CD4-positive, alpha-beta memory T cell (primary cell): ENCODE results near the gene CTDSP2. TPM values are rescaled to one million over a fixed set of nuclear protein-coding genes. Genes with fewer than 3 reads are reported as not detected.
A peak's percentile ranks its signal among the peaks of the same experiment; 100 is the strongest.

Experiments
- CTCF ChIA-PET: fragments of 350-600 bp; sonication (Branson Sonifier 250); formaldehyde crosslinking; loops from one replicate; lab custom pipeline; 2021; ENCODE audit warnings: inconsistent platforms; ENCODE audit not compliant: partially characterized antibody; lab: Charles Lee
- POLR2A ChIA-PET: fragments of 350-600 bp; sonication (Branson Sonifier 250); formaldehyde crosslinking; loops from one replicate; lab custom pipeline; 2021; ENCODE audit not compliant: partially characterized antibody; lab: Charles Lee
- DNase-seq, 5 donors: peaks; one replicate each; pipeline versions ENCODE4 v3.0.0 to v3.0.0-alpha.2; 2020 to 2022; ENCODE audit warnings: mixed read lengths in 1 of 5
- H3K27ac ChIP-seq: one replicate; pipeline ENCODE4 v1.7.0; 2013; ENCODE audit warnings: low read depth, low read length
- H3K27me3 ChIP-seq: 2 replicates; pipeline ENCODE4 v1.7.0; 2013; ENCODE audit warnings: mild to moderate bottlenecking, low read length, moderate library complexity; ENCODE audit not compliant: insufficient read depth
- H3K36me3 ChIP-seq: 2 replicates; pipeline ENCODE4 v1.7.0; 2013; ENCODE audit warnings: mild to moderate bottlenecking, low read length, moderate library complexity; ENCODE audit not compliant: insufficient read depth
- H3K4me1 ChIP-seq: 2 replicates; pipeline ENCODE4 v1.7.0; 2013; ENCODE audit warnings: mild to moderate bottlenecking, low read length, moderate library complexity; ENCODE audit not compliant: insufficient read depth
- H3K4me3 ChIP-seq, 2 donors: one replicate each; pipeline ENCODE4 v1.7.0; 2013; ENCODE audit warnings: low read length in 2 of 2, mild to moderate bottlenecking in 1 of 2
- H3K9me3 ChIP-seq, 2 donors: one replicate each; pipeline ENCODE4 v1.7.0; 2013; ENCODE audit warnings: low read length in 2 of 2, control low read depth in 1 of 2; ENCODE audit not compliant: control insufficient read depth in 1 of 2
- H3K27ac Mint-ChIP-seq, 7 donors: one replicate each; pipeline ENCODE4 v1.8.0; 2020 to 2021; ENCODE audit warnings: mixed read lengths in 7 of 7, mild to moderate bottlenecking in 6 of 7, inconsistent platforms in 3 of 7, moderate library complexity in 3 of 7
- H3K27me3 Mint-ChIP-seq, 2 donors: one replicate each; pipeline ENCODE4 v1.8.0; 2020 to 2021; ENCODE audit warnings: mixed read lengths in 2 of 2
- H3K36me3 Mint-ChIP-seq, 2 donors: one replicate each; pipeline ENCODE4 v1.8.0; 2020 to 2021; ENCODE audit warnings: mixed read lengths in 2 of 2, inconsistent platforms in 1 of 2, mild to moderate bottlenecking in 1 of 2
- H3K4me1 Mint-ChIP-seq, 4 donors: one replicate each; pipeline ENCODE4 v1.8.0; 2020 to 2021; ENCODE audit warnings: mixed read lengths in 4 of 4, mild to moderate bottlenecking in 1 of 4
- H3K4me3 Mint-ChIP-seq, 8 donors: one replicate each; pipeline ENCODE4 v1.8.0; 2020 to 2021; ENCODE audit warnings: mixed read lengths in 8 of 8, mild to moderate bottlenecking in 7 of 8, moderate library complexity in 6 of 8, inconsistent platforms in 3 of 8
- H3K9me3 Mint-ChIP-seq, 8 donors: one replicate each; pipeline ENCODE4 v1.8.0; 2020 to 2021; ENCODE audit warnings: mixed read lengths in 8 of 8, mild to moderate bottlenecking in 5 of 8, inconsistent platforms in 3 of 8, moderate library complexity in 1 of 8
- intact Hi-C: fragments of 100-400 bp; cut with micrococcal nuclease; formaldehyde crosslinking; loops from one replicate; pipeline ENCODE4 v1.15.1; 2023
- polyA plus RNA-seq, 2 donors: library from polyadenylated mRNA; unstranded; fragments of 300-500 nt; fragmentation: Illumina TruSeq; gene quantifications; one replicate each; pipeline ENCODE4 v1.2.3, GENCODE V29; 2021
- total RNA-seq, 2 experiments: library from RNA; stranded (reverse); gene quantifications; one replicate each; pipeline ENCODE4 v1.2.3, GENCODE V29; 2021

The CTDSP2 gene
- total and polyA plus RNA-seq, 4 experiments from 2014 or later, result 57.7 to 285 (median 174) TPM

GRCh38 chr12:57837864-57838562 is 8.5 kb downstream of the CTDSP2 start:
- Histone ChIP-seq H3K27ac (peak overlapping the region; percentile 74), H3K9me3 (no peaks in the 10 kb centered on the region), H3K36me3 (no peaks in the 10 kb centered on the region), H3K4me3 (no peak overlapping the region), H3K27me3 (no peaks in the 10 kb centered on the region), H3K4me1 (peaks cover 99% of the 10 kb centered on the region)
- Mint-ChIP-seq H3K27ac (peak overlapping the region; percentile 85 to 97 (median 93)), H3K9me3 (no peaks in the 10 kb centered on the region), H3K36me3 (peaks cover 0 to 7% of the 10 kb centered on the region in 2 donors), H3K27me3 (no peaks in the 10 kb centered on the region), H3K4me3 (peak overlapping the region in 7 of 8 donors; percentile 64 to 97 (median 77)), H3K4me1 (peaks cover 85 to 99% (median 92%) of the 10 kb centered on the region in 4 donors)
- DNase-seq, result peak in 3 of 5 donors; percentile 26 to 68 (median 38)
- intact Hi-C loops, result loop anchor here (1.0 kb wide), 1 partner anchor 9 kb away; no protein-coding TSS in a partner anchor
- CTCF ChIA-PET, result interaction anchor here (1.0 to 3.0 kb wide), 5 partner anchors 13 to 67 kb away, joined by 3 to 22 read pairs (median 4); partner anchors contain the start of gene TSFM
- POLR2A ChIA-PET, result interaction anchor here (0.8 to 4.7 kb wide), 8 partner anchors 8 to 66 kb away, joined by 3 to 43 read pairs (median 6); partner anchors contain the start of genes AVIL, CTDSP2 and TSFM

- H3K27ac Mint-ChIP-seq, result peak overlapping the region; percentile 83 to 95 (median 93)
- H3K36me3 ChIP-seq, result no peaks in the 10 kb centered on the region
- no peaks in the 10 kb centered on the region for H3K9me3 Mint-ChIP-seq
- H3K36me3 Mint-ChIP-seq, result peaks cover 0 to 3% of the 10 kb centered on the region in 2 donors
- H3K27ac ChIP-seq, result peak overlapping the region; percentile 62
- peak overlapping the region; percentile 41 to 78 (median 67) for H3K4me3 Mint-ChIP-seq
- intact Hi-C loops, result no loop called here
- peak overlapping the region; percentile 6 to 23 for H3K4me3 ChIP-seq
- ChIA-PET POLR2A (interaction anchor here (0.6 to 4.7 kb wide), 11 partner anchors 10 to 96 kb away, joined by 3 to 43 read pairs (median 4); partner anchors contain the start of gene CTDSP2), CTCF (interaction anchor here (1.0 to 3.0 kb wide), 8 partner anchors 8 to 97 kb away, joined by 3 to 22 read pairs (median 4); partner anchors contain the start of genes CTDSP2 and TSFM)
- peak in 4 of 5 donors; percentile 42 to 69 (median 52) for DNase-seq
- no peaks in the 10 kb centered on the region for H3K27me3 Mint-ChIP-seq
- no peaks in the 10 kb centered on the region for H3K27me3 ChIP-seq
- no peaks in the 10 kb centered on the region for H3K9me3 ChIP-seq
- H3K4me1 ChIP-seq, result peaks cover 99% of the 10 kb centered on the region
- peaks cover 78 to 99% (median 88%) of the 10 kb centered on the region in 4 donors for H3K4me1 Mint-ChIP-seq
Observed at GRCh38 chr12:57836442-57837375, 9.8 kb downstream of the CTDSP2 start.

GRCh38 chr12:57835366-57836288 is 10.9 kb downstream of the CTDSP2 start:
- Mint-ChIP-seq H3K36me3 (peaks cover 0 to 3% of the 10 kb centered on the region in 2 donors), H3K4me1 (peaks cover 73 to 94% (median 84%) of the 10 kb centered on the region in 4 donors), H3K27ac (peak overlapping the region; percentile 83 to 95 (median 93)), H3K27me3 (no peaks in the 10 kb centered on the region), H3K4me3 (peak overlapping the region in 7 of 8 donors; percentile 41 to 78 (median 71)), H3K9me3 (no peaks in the 10 kb centered on the region)
- ChIA-PET CTCF (interaction anchor here (0.7 to 3.0 kb wide), 8 partner anchors 9 to 98 kb away, joined by 3 to 22 read pairs (median 3); partner anchors contain the start of gene TSFM), POLR2A (interaction anchor here (0.6 to 4.7 kb wide), 8 partner anchors 11 to 106 kb away, joined by 3 to 43 read pairs (median 4); partner anchors contain the start of genes ATP23 and CTDSP2)
- Histone ChIP-seq H3K4me1 (peaks cover 99% of the 10 kb centered on the region), H3K9me3 (no peaks in the 10 kb centered on the region), H3K36me3 (no peaks in the 10 kb centered on the region), H3K27ac (peak overlapping the region; percentile 62), H3K4me3 (peak overlapping the region; percentile 6 to 23), H3K27me3 (no peaks in the 10 kb centered on the region)
- intact Hi-C loops, result no loop called here
- no peak for DNase-seq

- POLR2A ChIA-PET, result interaction anchor here (1.9 to 3.5 kb wide), 3 partner anchors 9 to 62 kb away, joined by 7 to 32 read pairs (median 8); partner anchors contain the start of gene CTDSP2
- Histone ChIP-seq H3K36me3 (peaks cover 7% of the 10 kb centered on the region), H3K27me3 (no peaks in the 10 kb centered on the region), H3K4me1 (peaks cover 98% of the 10 kb centered on the region), H3K4me3 (no peak overlapping the region), H3K9me3 (no peaks in the 10 kb centered on the region), H3K27ac (peak overlapping the region; percentile 53)
- H3K27ac Mint-ChIP-seq, result peak overlapping the region; percentile 83 to 95 (median 91)
- no peaks in the 10 kb centered on the region for H3K9me3 Mint-ChIP-seq
- intact Hi-C loops, result no loop called here
- peaks cover 67 to 94% (median 81%) of the 10 kb centered on the region in 4 donors for H3K4me1 Mint-ChIP-seq
- H3K4me3 Mint-ChIP-seq, result peak overlapping the region in 7 of 8 donors; percentile 51 to 94 (median 63)
- H3K36me3 Mint-ChIP-seq, result peaks cover 0 to 8% of the 10 kb centered on the region in 2 donors
- no peaks in the 10 kb centered on the region for H3K27me3 Mint-ChIP-seq
- no peak for DNase-seq
- CTCF ChIA-PET, result interaction anchor here (1.1 to 3.2 kb wide), 4 partner anchors 11 to 74 kb away, joined by 3 to 76 read pairs (median 33); partner anchors contain the start of gene CTDSP2
Observed at GRCh38 chr12:57834086-57834876, 12.2 kb downstream of the CTDSP2 start.

GRCh38 chr12:57833672-57834071 is 12.9 kb downstream of the CTDSP2 start:
- H3K4me3 Mint-ChIP-seq, result peak overlapping the region in 7 of 8 donors; percentile 42 to 94 (median 69)
- H3K27ac Mint-ChIP-seq, result peak overlapping the region; percentile 83 to 95 (median 91)
- no peaks in the 10 kb centered on the region for H3K27me3 Mint-ChIP-seq
- no peaks in the 10 kb centered on the region for H3K27me3 ChIP-seq
- no peak for DNase-seq
- ChIA-PET POLR2A (interaction anchor here (1.2 to 3.5 kb wide), 6 partner anchors 10 to 65 kb away, joined by 3 to 32 read pairs (median 8); partner anchors contain the start of genes AVIL and CTDSP2), CTCF (interaction anchor here (0.8 to 3.2 kb wide), 7 partner anchors 9 to 75 kb away, joined by 3 to 76 read pairs (median 16); partner anchors contain the start of gene CTDSP2)
- intact Hi-C loops, result no loop called here
- peaks cover 13% of the 10 kb centered on the region for H3K36me3 ChIP-seq
- H3K27ac ChIP-seq, result peak overlapping the region; percentile 53
- H3K4me1 ChIP-seq, result peaks cover 98% of the 10 kb centered on the region
- H3K36me3 Mint-ChIP-seq, result peaks cover 4 to 14% of the 10 kb centered on the region in 2 donors
- peaks cover 63 to 94% (median 80%) of the 10 kb centered on the region in 4 donors for H3K4me1 Mint-ChIP-seq
- no peaks in the 10 kb centered on the region for H3K9me3 ChIP-seq
- no peaks in the 10 kb centered on the region for H3K9me3 Mint-ChIP-seq
- H3K4me3 ChIP-seq, result no peak overlapping the region
